HAP-1 (cell line): ENCODE measurements around the gene USP48.

ENCODE experiments used
- DNase-seq, 2 experiments: peaks; one replicate each; pipeline ENCODE4 v3.0.0-alpha.2; 2016 to 2020; ENCODE audit warnings: low spot score in 2 of 2
- H3K27me3 ChIP-seq: fragments of 250-450 bp; sonication (Bioruptor Pico); 2 replicates; pipeline ENCODE4 v1.5.1; 2020; ENCODE audit warnings: low read depth, mild to moderate bottlenecking, moderate library complexity
- H3K36me3 ChIP-seq: fragments of 250-450 bp; sonication (Bioruptor Pico); replicated peaks from 2 replicates; pipeline ENCODE4 v1.5.1; 2020; ENCODE audit warnings: mild to moderate bottlenecking
- H3K4me1 ChIP-seq: fragments of 250-450 bp; sonication (Bioruptor Pico); 2 replicates; pipeline ENCODE4 v1.5.1; 2020; ENCODE audit warnings: mild to moderate bottlenecking
- H3K4me3 ChIP-seq: fragments of 250-450 bp; sonication (Bioruptor Pico); 2 replicates; pipeline ENCODE4 v1.5.1; 2020; ENCODE audit warnings: mild to moderate bottlenecking, moderate library complexity
- H3K9me3 ChIP-seq: fragments of 250-450 bp; sonication (Bioruptor Pico); 2 replicates; pipeline ENCODE4 v1.5.1; 2020; ENCODE audit warnings: mild to moderate bottlenecking, moderate library complexity
- in situ Hi-C: fragments of 300-500 bp; cut with MboI; formaldehyde crosslinking; loops from 3 replicates; pipeline ENCODE4 v1.14.3; 2020; ENCODE audit warnings: low sequenced_read_pairs, inconsistent platforms, mixed read lengths

Gene USP48

GRCh38 chr1:21648352-21648730, 134.6 kb downstream of the USP48 start:
- in situ Hi-C loops: no loop called here
- Histone ChIP-seq H3K4me3 (no peak overlapping the region), H3K36me3 (no peaks in the 10 kb centered on the region), H3K9me3 (no peaks in the 10 kb centered on the region), H3K4me1 (peaks cover 4% of the 10 kb centered on the region), H3K27me3 (no peaks in the 10 kb centered on the region)
- no peak for DNase-seq

GRCh38 chr1:21647431-21648351, 135.3 kb downstream of the USP48 start:
- Histone ChIP-seq H3K36me3 (no peaks in the 10 kb centered on the region), H3K4me3 (no peak overlapping the region), H3K4me1 (peaks cover 4% of the 10 kb centered on the region), H3K27me3 (no peaks in the 10 kb centered on the region), H3K9me3 (no peaks in the 10 kb centered on the region)
- DNase-seq: peak; percentile 72 to 94
- in situ Hi-C loops: no loop called here

- H3K36me3 ChIP-seq: no peaks in the 10 kb centered on the region
- H3K27me3 ChIP-seq: no peaks in the 10 kb centered on the region
- no peaks in the 10 kb centered on the region for H3K9me3 ChIP-seq
- H3K4me3 ChIP-seq: no peak overlapping the region
- in situ Hi-C loops: no loop called here
- H3K4me1 ChIP-seq: no peaks in the 10 kb centered on the region
- DNase-seq: no peak
These were observed 137.4 kb downstream of the USP48 start for GRCh38 chr1:21645550-21645949.

GRCh38 chr1:21644906-21645305, 138.0 kb downstream of the USP48 start:
- no peak for DNase-seq
- Histone ChIP-seq H3K9me3 (no peaks in the 10 kb centered on the region), H3K4me3 (no peak overlapping the region), H3K27me3 (no peaks in the 10 kb centered on the region), H3K36me3 (no peaks in the 10 kb centered on the region), H3K4me1 (no peaks in the 10 kb centered on the region)
- in situ Hi-C loops: no loop called here

GRCh38 chr1:21644348-21644747, 138.6 kb downstream of the USP48 start:
- Histone ChIP-seq H3K4me3 (no peak overlapping the region), H3K4me1 (no peaks in the 10 kb centered on the region), H3K27me3 (no peaks in the 10 kb centered on the region), H3K36me3 (no peaks in the 10 kb centered on the region), H3K9me3 (no peaks in the 10 kb centered on the region)
- DNase-seq: no peak
- in situ Hi-C loops: no loop called here

- no peak for DNase-seq
- in situ Hi-C loops: no loop called here
- no peak overlapping the region for H3K4me3 ChIP-seq
- no peaks in the 10 kb centered on the region for H3K4me1 ChIP-seq
- no peaks in the 10 kb centered on the region for H3K9me3 ChIP-seq
- no peaks in the 10 kb centered on the region for H3K36me3 ChIP-seq
- H3K27me3 ChIP-seq: no peaks in the 10 kb centered on the region
These were observed 139.3 kb downstream of the USP48 start for GRCh38 chr1:21643624-21644023.

- no peaks in the 10 kb centered on the region for H3K9me3 ChIP-seq
- H3K4me1 ChIP-seq: no peaks in the 10 kb centered on the region
- no peak overlapping the region for H3K4me3 ChIP-seq
- in situ Hi-C loops: no loop called here
- no peaks in the 10 kb centered on the region for H3K27me3 ChIP-seq
- H3K36me3 ChIP-seq: no peaks in the 10 kb centered on the region
- DNase-seq: no peak
These were observed 140.8 kb downstream of the USP48 start for GRCh38 chr1:21641967-21642739.

- no peak for DNase-seq
- Histone ChIP-seq H3K36me3 (no peaks in the 10 kb centered on the region), H3K9me3 (no peaks in the 10 kb centered on the region), H3K4me3 (no peak overlapping the region), H3K4me1 (no peaks in the 10 kb centered on the region), H3K27me3 (no peaks in the 10 kb centered on the region)
- in situ Hi-C loops: no loop called here
These were observed 141.4 kb downstream of the USP48 start for GRCh38 chr1:21641537-21641936.

- Histone ChIP-seq H3K4me3 (no peak overlapping the region), H3K4me1 (no peaks in the 10 kb centered on the region), H3K27me3 (no peaks in the 10 kb centered on the region), H3K9me3 (no peaks in the 10 kb centered on the region), H3K36me3 (no peaks in the 10 kb centered on the region)
- DNase-seq: no peak
- in situ Hi-C loops: no loop called here
These were observed 141.9 kb downstream of the USP48 start for GRCh38 chr1:21641076-21641475.

- DNase-seq: no peak
- H3K4me3 ChIP-seq: no peak overlapping the region
- H3K9me3 ChIP-seq: no peaks in the 10 kb centered on the region
- in situ Hi-C loops: no loop called here
- H3K27me3 ChIP-seq: no peaks in the 10 kb centered on the region
- H3K4me1 ChIP-seq: no peaks in the 10 kb centered on the region
- no peaks in the 10 kb centered on the region for H3K36me3 ChIP-seq
These were observed 142.3 kb downstream of the USP48 start for GRCh38 chr1:21640653-21641052.

GRCh38 chr1:21639594-21640041, 143.3 kb downstream of the USP48 start:
- Histone ChIP-seq H3K4me1 (no peaks in the 10 kb centered on the region), H3K9me3 (no peaks in the 10 kb centered on the region), H3K4me3 (no peak overlapping the region), H3K27me3 (no peaks in the 10 kb centered on the region), H3K36me3 (no peaks in the 10 kb centered on the region)
- in situ Hi-C loops: no loop called here
- DNase-seq: no peak

- no peaks in the 10 kb centered on the region for H3K9me3 ChIP-seq
- in situ Hi-C loops: no loop called here
- no peaks in the 10 kb centered on the region for H3K36me3 ChIP-seq
- DNase-seq: no peak
- no peaks in the 10 kb centered on the region for H3K27me3 ChIP-seq
- H3K4me1 ChIP-seq: no peaks in the 10 kb centered on the region
- H3K4me3 ChIP-seq: no peak overlapping the region
These were observed 144.2 kb downstream of the USP48 start for GRCh38 chr1:21638531-21639341.

GRCh38 chr1:21637514-21637913, 145.4 kb downstream of the USP48 start:
- in situ Hi-C loops: no loop called here
- Histone ChIP-seq H3K27me3 (no peaks in the 10 kb centered on the region), H3K36me3 (no peaks in the 10 kb centered on the region), H3K9me3 (no peaks in the 10 kb centered on the region), H3K4me3 (no peak overlapping the region), H3K4me1 (no peaks in the 10 kb centered on the region)
- no peak for DNase-seq
